Liver (tissue), 9 donors: ENCODE measurements around the gene SSBP2. TPM values are rescaled to one million over a fixed set of nuclear protein-coding genes. Genes with fewer than 3 reads are reported as not detected.
"Not testable (repeated sequence)": the region's sequence is repeated elsewhere in the genome, so short reads cannot be mapped to it uniquely, and the experiment has no call there.

Source experiments
- DNase-seq: peaks from one replicate; pipeline ENCODE4 v3.0.0-alpha.2; 2017; ENCODE audit warnings: low spot score
- H3K27ac ChIP-seq, 2 donors: one replicate each; pipeline ENCODE4 v1.7.0; 2013; ENCODE audit warnings: inconsistent platforms in 2 of 2, low read length in 2 of 2, control low read depth in 1 of 2, low read depth in 1 of 2, mild to moderate bottlenecking in 1 of 2
- H3K27me3 ChIP-seq, 4 donors: one replicate each; pipeline versions ENCODE4 v1.6.1 to v1.7.0; 2013; ENCODE audit warnings: low read length in 3 of 4, inconsistent platforms in 1 of 4, mild to moderate bottlenecking in 1 of 4, moderate library complexity in 1 of 4; ENCODE audit not compliant: control insufficient read depth in 4 of 4, insufficient read depth in 4 of 4
- H3K36me3 ChIP-seq, 4 donors: one replicate each; pipeline versions ENCODE4 v1.6.1 to v1.7.0; 2013; ENCODE audit warnings: low read length in 3 of 4, mild to moderate bottlenecking in 3 of 4, low read depth in 1 of 4, moderate library complexity in 1 of 4; ENCODE audit not compliant: control insufficient read depth in 4 of 4, insufficient read depth in 3 of 4
- H3K4me1 ChIP-seq, 4 donors: one replicate each; pipeline versions ENCODE4 v1.6.1 to v1.7.0; 2013; ENCODE audit warnings: low read length in 3 of 4, mild to moderate bottlenecking in 3 of 4, moderate library complexity in 1 of 4; ENCODE audit not compliant: control insufficient read depth in 4 of 4, insufficient read depth in 4 of 4
- H3K4me3 ChIP-seq, 3 donors: one replicate each; pipeline versions ENCODE4 v1.6.1 to v1.7.0; 2013; ENCODE audit warnings: low read length in 3 of 3, control low read depth in 1 of 3, low read depth in 1 of 3, mild to moderate bottlenecking in 1 of 3
- H3K9ac ChIP-seq, 2 donors: one replicate each; pipeline ENCODE4 v1.7.0; 2013; ENCODE audit warnings: low read length in 2 of 2, mild to moderate bottlenecking in 2 of 2, moderate library complexity in 2 of 2, control low read depth in 1 of 2, low read depth in 1 of 2
- H3K9me3 ChIP-seq, 4 donors: one replicate each; pipeline versions ENCODE4 v1.6.1 to v1.7.0; 2013; ENCODE audit warnings: low read length in 3 of 4; ENCODE audit not compliant: control insufficient read depth in 4 of 4
- ATF3 ChIP-seq: IDR thresholded peaks from 2 replicates; pipeline ENCODE4 v1.6.1; 2016; ENCODE audit warnings: antibody characterized with exemption
- CTCF ChIP-seq: fragments of 150-350 bp; IDR thresholded peaks from 2 replicates; pipeline ENCODE4 v1.5.1; 2017; ENCODE audit warnings: improper control_type of control experiment, low read depth, low read length; ENCODE audit not compliant: missing input control
- EGR1 ChIP-seq, 2 donors: IDR thresholded peaks; 2 replicates each; pipeline ENCODE4 v1.6.1; 2016 to 2018; ENCODE audit warnings: antibody characterized with exemption in 2 of 2, low read depth in 2 of 2
- FOXA1 ChIP-seq: IDR thresholded peaks from 2 replicates; pipeline ENCODE4 v1.6.1; 2016; ENCODE audit warnings: antibody characterized with exemption
- FOXA2 ChIP-seq: IDR thresholded peaks from 2 replicates; pipeline ENCODE4 v1.6.1; 2016; ENCODE audit warnings: antibody characterized with exemption
- GABPA ChIP-seq, 2 donors: IDR thresholded peaks in 1 of 2; conservative IDR thresholded peaks in 1 of 2; 2 replicates each; pipeline ENCODE4 v1.6.1; 2016; ENCODE audit warnings: antibody characterized with exemption in 2 of 2, mild to moderate bottlenecking in 1 of 2, moderate library complexity in 1 of 2
- HNF4A ChIP-seq, 2 donors: conservative IDR thresholded peaks; 2 replicates each; pipeline ENCODE4 v1.6.1; 2016; ENCODE audit warnings: antibody characterized with exemption in 2 of 2, mild to moderate bottlenecking in 2 of 2
- HNF4G ChIP-seq: IDR thresholded peaks from 2 replicates; pipeline ENCODE4 v1.6.1; 2016; ENCODE audit warnings: antibody characterized with exemption
- JUND ChIP-seq, 2 donors: IDR thresholded peaks; 2 replicates each; pipeline ENCODE4 v1.6.1; 2016; ENCODE audit warnings: antibody characterized with exemption in 2 of 2
- MAX ChIP-seq: IDR thresholded peaks from 2 replicates; pipeline ENCODE4 v1.6.1; 2016; ENCODE audit warnings: antibody characterized with exemption
- NR2F2 ChIP-seq: IDR thresholded peaks from 2 replicates; pipeline ENCODE4 v1.6.1; 2016; ENCODE audit warnings: antibody characterized with exemption
- RAD21 ChIP-seq, 2 donors: IDR thresholded peaks; 2 replicates each; pipeline ENCODE4 v1.6.1; 2016; ENCODE audit warnings: antibody characterized with exemption in 2 of 2, mild to moderate bottlenecking in 2 of 2
- REST ChIP-seq: IDR thresholded peaks from 2 replicates; pipeline ENCODE4 v1.6.1; 2016; ENCODE audit warnings: antibody characterized with exemption, mild to moderate bottlenecking
- RXRA ChIP-seq, 2 donors: IDR thresholded peaks; 2 replicates each; pipeline ENCODE4 v1.6.1; 2017 to 2018; ENCODE audit warnings: antibody characterized with exemption in 2 of 2, mild to moderate bottlenecking in 1 of 2
- SP1 ChIP-seq: IDR thresholded peaks from 2 replicates; pipeline ENCODE4 v1.6.1; 2018; ENCODE audit warnings: antibody characterized with exemption, mild to moderate bottlenecking
- ZBTB33 ChIP-seq: IDR thresholded peaks from 2 replicates; pipeline ENCODE4 v1.6.1; 2016; ENCODE audit warnings: antibody characterized with exemption
- WGBS: extraction: QIAGEN DNeasy Blood & Tissue Kit; methylation state at CpG from one replicate; pipeline ENCODE4 v1.1.7; 2013; 5-methylcytosine and 5-hydroxymethylcytosine counted together
- polyA plus RNA-seq, 2 donors: library from polyadenylated mRNA; stranded (reverse) in 1 of 2; unstranded in 1 of 2; fragments of 200-250 nt in 1 of 2; fragments of >200 nt in 1 of 2; fragmentation: Nextera tagmentation in 1 of 2; extraction: Ambion mirVana in 1 of 2; gene quantifications; one replicate each; pipeline versions ENCODE4 v1.2.1 to v1.2.3, GENCODE V29; 2013 to 2015
- total RNA-seq, 2 donors: library from RNA; depleted of rRNA; stranded (reverse); fragments of >200 nt; gene quantifications; one replicate each; pipeline ENCODE4 v1.2.3, GENCODE V29; 2014
- donor health status: healthy.
- donor health status: healthy.
- donor health status: healthy.
- donor health status: healthy.
- donor health status: healthy.

SSBP2 gene
- total and polyA plus RNA-seq, 4 donors, result 2.2 to 10.1 (median 4.1) TPM

GRCh38 chr5:81473395-81473794 is 277.5 kb downstream of the SSBP2 start:
- H3K27me3 ChIP-seq, H3K36me3 ChIP-seq, H3K4me3 ChIP-seq, H3K27ac ChIP-seq, H3K4me1 ChIP-seq, H3K9me3 ChIP-seq, H3K9ac ChIP-seq, DNase-seq: not testable (repeated sequence)
- WGBS, result 97% methylated on average over 3 of the region's 3 CpGs

- Histone ChIP-seq H3K9me3 (peaks cover 0 to 3% (median 0%) of the 10 kb centered on the region in 4 donors), H3K27me3 (no peaks in the 10 kb centered on the region), H3K9ac (no peak overlapping the region), H3K4me1 (no peaks in the 10 kb centered on the region), H3K36me3 (peaks cover 0 to 7% (median 0%) of the 10 kb centered on the region in 4 donors), H3K4me3 (no peak overlapping the region), H3K27ac (no peak overlapping the region)
- no peak for DNase-seq
- TF ChIP-seq FOXA1 (no peak), HNF4G (no peak), ATF3 (no peak), RAD21 (IDR thresholded peaks at IDR 0.05) (no peak), MAX (no peak), NR2F2 (no peak), JUND (IDR thresholded peaks at IDR 0.05) (no peak)
These were observed 281.2 kb downstream of the SSBP2 start for GRCh38 chr5:81469676-81470075.

GRCh38 chr5:81450940-81451339 is 300.0 kb downstream of the SSBP2 start:
- WGBS, result 33% methylated on average over 2 of the region's 2 CpGs
- H3K27me3 ChIP-seq, result no peaks in the 10 kb centered on the region
- H3K4me3 ChIP-seq, result no peak overlapping the region
- no peak overlapping the region for H3K9ac ChIP-seq
- peaks cover 0 to 5% (median 0%) of the 10 kb centered on the region in 4 donors for H3K4me1 ChIP-seq
- no peaks in the 10 kb centered on the region for H3K9me3 ChIP-seq
- no peak for DNase-seq
- H3K27ac ChIP-seq, result no peak overlapping the region
- peak in 1 of 2 donors; percentile 16 for TF ChIP-seq HNF4A (conservative IDR thresholded peaks at IDR 0.05)
- no peak for TF ChIP-seq FOXA2
- TF ChIP-seq SP1, result peak; percentile 16
- H3K36me3 ChIP-seq, result peaks cover 0 to 2% (median 0%) of the 10 kb centered on the region in 4 donors

GRCh38 chr5:81435023-81435422 is 315.9 kb downstream of the SSBP2 start:
- TF ChIP-seq FOXA1 (no peak), MAX (no peak), CTCF (no peak), GABPA (IDR thresholded peaks at IDR 0.05 in 1 of 2, conservative IDR thresholded peaks at IDR 0.05 in 1 of 2) (no peak), FOXA2 (no peak), REST (no peak), ZBTB33 (no peak), EGR1 (IDR thresholded peaks at IDR 0.05; ENCODE audit: low read depth in 2 of 2) (no peak), RXRA (IDR thresholded peaks at IDR 0.05) (no peak)
- Histone ChIP-seq H3K4me1 (no peaks in the 10 kb centered on the region), H3K27me3 (no peaks in the 10 kb centered on the region), H3K36me3 (peaks cover 0 to 2% (median 0%) of the 10 kb centered on the region in 4 donors), H3K4me3 (no peak overlapping the region), H3K27ac (no peak overlapping the region), H3K9me3 (no peaks in the 10 kb centered on the region), H3K9ac (no peak overlapping the region)
- DNase-seq, result no peak
- 89% methylated on average over 6 of the region's 6 CpGs for WGBS
